Measurements from ENCODE around the gene CNGA3.
A peak's percentile ranks its signal among the peaks of the same experiment; 100 is the strongest.
"Not testable (repeated sequence)": the region's sequence is repeated elsewhere in the genome, so short reads cannot be mapped to it uniquely, and the experiment has no call there.

Gene CNGA3

DNA sequence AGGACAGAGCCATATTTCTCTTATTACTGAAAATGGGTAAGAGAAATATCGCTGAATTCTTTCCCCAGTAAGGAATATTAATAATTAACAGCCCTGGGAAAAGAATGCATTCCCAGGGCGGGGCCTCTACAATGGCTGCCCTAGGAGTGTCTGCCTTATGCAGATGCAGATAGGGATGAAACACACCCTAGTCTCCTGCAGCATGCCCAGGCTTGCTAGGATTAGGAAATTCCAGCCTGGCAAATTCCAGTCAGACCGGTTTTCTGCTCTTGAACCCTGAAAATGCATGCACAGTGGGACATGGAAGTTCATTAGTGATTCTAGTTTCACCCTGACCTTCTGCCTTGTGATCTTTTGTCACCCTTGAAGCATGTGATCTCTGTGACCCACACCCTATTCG is 89.4 kb downstream of the CNGA3 start:
- peaks cover 27% of the 10 kb centered on the region for H3K27me3 ChIP-seq (ENCODE audit: control insufficient read depth, insufficient read depth, low read length)
- H3K36me3 ChIP-seq (ENCODE audit: insufficient read depth, low read length); H3K4me1 ChIP-seq (ENCODE audit: control insufficient read depth, insufficient read depth, low read length); H3K9me3 ChIP-seq (replicated peaks; ENCODE audit: low read length); H3K4me3 ChIP-seq (ENCODE audit: low read length); H3K4me2 ChIP-seq (ENCODE audit: low read length); H3K9ac ChIP-seq (ENCODE audit: low read depth, low read length): not testable (repeated sequence)

DNA sequence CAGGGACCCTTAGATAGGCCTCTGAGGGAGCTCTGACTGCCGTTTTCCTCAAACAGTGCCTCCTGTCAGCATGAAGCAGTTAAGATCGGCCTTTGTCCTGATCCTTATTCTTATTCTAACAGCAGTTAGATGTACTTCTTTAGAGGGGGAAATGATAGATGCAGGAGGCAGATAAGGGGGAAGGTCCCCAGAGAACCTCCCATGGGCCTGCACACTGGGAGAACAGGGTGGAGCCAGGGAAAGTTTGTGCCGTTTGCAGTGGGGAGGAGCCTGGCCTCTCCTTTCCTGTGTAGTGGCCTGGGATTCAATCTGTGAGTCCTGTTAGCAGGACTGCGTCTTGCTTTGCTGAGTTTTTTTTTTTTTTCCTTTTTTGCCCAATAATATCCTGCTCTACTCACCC is 90.5 kb downstream of the CNGA3 start:
- H3K9ac ChIP-seq (ENCODE audit: low read depth, low read length) = no peak overlapping the region
- H3K4me2 ChIP-seq (ENCODE audit: low read length) = no peak overlapping the region
- H3K4me3 ChIP-seq (ENCODE audit: low read length) = no peak overlapping the region
- H3K27me3 ChIP-seq (ENCODE audit: control insufficient read depth, insufficient read depth, low read length) = peaks cover 27% of the 10 kb centered on the region
- no peaks in the 10 kb centered on the region for H3K4me1 ChIP-seq (ENCODE audit: control insufficient read depth, insufficient read depth, low read length)
- H3K36me3 ChIP-seq (ENCODE audit: insufficient read depth, low read length) = no peaks in the 10 kb centered on the region
- no peaks in the 10 kb centered on the region for H3K9me3 ChIP-seq (replicated peaks; ENCODE audit: low read length)

DNA sequence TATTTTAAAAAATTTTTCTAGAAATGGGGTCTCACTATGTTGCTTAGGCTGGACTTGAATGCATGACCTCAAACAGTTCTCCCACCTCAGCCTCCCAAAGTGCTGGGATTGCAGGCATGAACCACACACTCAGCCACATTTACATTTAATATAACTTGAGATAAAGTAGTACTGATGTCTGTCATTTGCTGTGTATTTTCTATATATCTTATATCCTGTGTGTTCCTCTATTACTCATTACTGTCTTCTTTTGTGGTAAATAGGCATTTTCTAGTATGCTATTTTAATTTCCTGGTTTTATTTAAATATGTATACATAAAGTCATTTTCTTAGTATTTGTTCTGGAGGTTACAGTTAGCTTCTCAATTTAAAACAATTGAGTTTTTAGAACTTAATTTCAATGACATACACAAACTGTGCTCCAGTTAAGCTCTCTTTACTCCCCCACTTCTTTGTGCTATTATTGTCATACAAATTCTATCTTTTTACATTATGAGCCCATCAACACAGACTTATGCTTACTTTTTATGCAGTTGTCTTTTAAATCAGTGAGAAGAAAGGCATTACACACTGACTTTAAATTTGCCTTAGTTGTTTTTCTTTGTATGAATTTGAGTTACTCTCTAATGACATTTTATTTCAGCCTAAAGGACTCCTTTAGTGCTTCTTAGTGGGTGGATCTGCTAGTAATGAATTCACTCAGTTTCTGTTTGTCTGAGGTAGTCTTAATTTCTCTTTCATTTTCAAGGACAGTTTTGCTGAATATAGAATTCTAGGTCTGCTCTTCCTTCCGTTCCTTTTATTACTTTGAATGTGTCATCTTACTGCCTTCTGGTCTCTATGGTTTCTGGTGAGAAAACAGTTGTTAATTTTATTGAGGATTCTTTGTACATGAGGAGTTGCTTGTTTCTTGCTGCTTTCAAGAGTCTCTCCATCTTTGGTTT is 92.2 kb downstream of the CNGA3 start:
- Histone ChIP-seq H3K36me3 (ENCODE audit: insufficient read depth, low read length) (no peaks in the 10 kb centered on the region), H3K9ac (ENCODE audit: low read depth, low read length) (no peak overlapping the region), H3K9me3 (replicated peaks; ENCODE audit: low read length) (no peaks in the 10 kb centered on the region), H3K4me2 (ENCODE audit: low read length) (no peak overlapping the region), H3K4me1 (ENCODE audit: control insufficient read depth, insufficient read depth, low read length) (no peaks in the 10 kb centered on the region), H3K27me3 (ENCODE audit: control insufficient read depth, insufficient read depth, low read length) (peaks cover 27% of the 10 kb centered on the region), H3K4me3 (ENCODE audit: low read length) (no peak overlapping the region)

DNA sequence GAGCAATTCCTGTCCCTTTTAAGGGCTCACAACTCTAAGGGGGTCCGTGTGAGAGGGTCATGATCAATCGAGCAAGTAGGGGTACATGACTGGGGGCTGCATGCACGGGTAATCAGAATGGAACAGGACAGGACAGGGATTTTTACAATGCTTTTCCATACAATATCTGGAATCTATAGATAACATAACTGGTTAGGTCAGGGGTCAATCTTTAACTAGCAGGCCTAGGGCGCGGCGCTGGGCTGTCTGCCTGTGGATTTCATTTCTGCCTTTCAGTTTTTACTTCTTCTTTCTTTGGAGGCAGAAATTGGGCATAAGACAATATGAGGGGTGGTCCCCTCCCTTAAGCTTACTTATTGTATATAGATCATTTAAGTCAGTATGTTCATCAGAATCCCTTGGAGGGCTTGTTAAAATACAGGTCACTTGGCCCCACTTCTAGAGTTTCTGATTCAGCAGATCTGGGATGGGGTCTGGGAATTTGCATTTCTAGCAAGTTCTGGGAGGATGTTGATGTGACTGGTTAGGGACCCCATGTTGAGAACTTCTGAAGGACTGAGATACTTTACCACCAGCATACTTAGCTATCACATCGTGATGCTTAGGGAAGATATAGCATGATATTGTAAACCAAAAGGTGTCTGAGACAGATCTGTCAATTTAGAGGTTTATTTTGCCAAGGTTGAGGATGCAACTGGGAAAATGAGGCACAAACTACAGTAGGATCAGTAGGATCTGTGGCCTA is 95.6 kb downstream of the CNGA3 start:
- Histone ChIP-seq H3K36me3 (ENCODE audit: insufficient read depth, low read length) (no peaks in the 10 kb centered on the region), H3K4me3 (ENCODE audit: low read length) (no peak overlapping the region), H3K27me3 (ENCODE audit: control insufficient read depth, insufficient read depth, low read length) (peaks cover 27% of the 10 kb centered on the region), H3K9ac (ENCODE audit: low read depth, low read length) (no peak overlapping the region), H3K4me1 (ENCODE audit: control insufficient read depth, insufficient read depth, low read length) (peaks cover 14% of the 10 kb centered on the region), H3K4me2 (ENCODE audit: low read length) (no peak overlapping the region), H3K9me3 (replicated peaks; ENCODE audit: low read length) (no peaks in the 10 kb centered on the region)

DNA sequence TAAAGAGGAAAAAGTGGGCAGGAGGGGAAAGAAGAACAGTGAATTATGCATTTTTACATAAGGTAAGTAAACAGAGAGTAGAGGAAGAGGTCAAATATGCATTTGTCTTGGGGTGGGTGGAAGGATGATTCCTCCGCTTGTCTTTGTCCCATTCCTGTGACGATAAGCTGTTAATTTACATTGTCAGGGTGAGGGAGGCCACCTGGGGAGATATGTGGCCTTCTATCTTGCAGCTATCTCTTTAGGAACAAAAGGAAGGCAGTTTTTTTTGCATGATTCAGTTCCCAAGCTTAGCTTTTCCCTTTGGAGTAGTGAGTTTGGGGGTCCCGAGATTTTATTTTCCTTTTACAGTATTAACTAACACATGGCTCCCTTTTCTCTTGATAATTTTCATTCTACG is 96.2 kb downstream of the CNGA3 start:
- H3K9ac ChIP-seq (ENCODE audit: low read depth, low read length) = no peak overlapping the region
- H3K4me1 ChIP-seq (ENCODE audit: control insufficient read depth, insufficient read depth, low read length) = peaks cover 14% of the 10 kb centered on the region
- no peaks in the 10 kb centered on the region for H3K36me3 ChIP-seq (ENCODE audit: insufficient read depth, low read length)
- peaks cover 27% of the 10 kb centered on the region for H3K27me3 ChIP-seq (ENCODE audit: control insufficient read depth, insufficient read depth, low read length)
- H3K9me3 ChIP-seq (replicated peaks; ENCODE audit: low read length) = no peaks in the 10 kb centered on the region
- H3K4me3 ChIP-seq (ENCODE audit: low read length) = no peak overlapping the region
- no peak overlapping the region for H3K4me2 ChIP-seq (ENCODE audit: low read length)

DNA sequence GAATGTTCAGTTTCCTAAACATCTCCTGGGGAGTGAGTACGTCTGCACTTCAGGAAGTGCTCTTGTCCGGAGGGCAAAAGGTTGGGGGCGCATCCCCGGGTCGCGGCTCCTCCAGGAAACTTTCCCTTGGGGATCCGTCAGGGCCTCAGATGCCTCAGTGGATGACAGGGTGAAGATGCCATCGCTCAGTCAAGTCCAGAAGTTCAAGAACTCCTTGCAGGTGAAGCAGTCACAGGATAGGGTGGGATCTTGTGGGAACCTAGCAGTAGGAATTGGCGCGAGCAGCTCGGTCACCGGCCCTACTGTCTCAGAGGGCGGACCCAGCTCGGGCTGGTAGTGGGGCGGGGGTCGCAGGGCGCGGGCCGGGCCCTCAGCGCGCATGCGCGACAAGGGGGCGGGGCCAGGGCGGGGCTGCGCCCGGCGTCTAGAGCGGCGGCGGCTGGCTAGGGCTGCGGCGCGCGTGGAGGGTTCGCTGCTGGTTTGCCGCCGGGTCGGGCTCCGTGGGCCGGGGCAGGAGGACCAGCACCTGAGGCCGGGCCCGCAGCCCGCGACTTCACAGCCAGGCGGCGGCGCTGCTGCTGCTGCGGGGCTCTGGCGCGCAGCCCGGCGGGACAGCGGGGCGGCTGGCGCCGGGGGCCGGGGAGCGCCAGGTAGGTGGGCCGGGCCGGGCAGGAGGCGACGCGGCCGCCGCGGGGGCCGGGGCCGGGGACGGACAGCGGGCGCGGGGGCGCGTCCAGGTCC is 98.3 kb downstream of the CNGA3 start, which contains the start of gene INPP4A:
TSS of gene INPP4A (plus strand) at position 423 of the 741 bp plus-strand sequence. CDS start 75,191 bp downstream, outside the sequence.
- Histone ChIP-seq H3K4me3 (ENCODE audit: low read length) (peak within 1 kb of the TSS; percentile 97), H3K9me3 (replicated peaks; ENCODE audit: low read length) (no peaks in the 10 kb centered on the region), H3K4me1 (ENCODE audit: control insufficient read depth, insufficient read depth, low read length) (peaks cover 14% of the 10 kb centered on the region), H3K27me3 (ENCODE audit: control insufficient read depth, insufficient read depth, low read length) (peaks cover 13% of the 10 kb centered on the region), H3K36me3 (ENCODE audit: insufficient read depth, low read length) (no peaks in the 10 kb centered on the region), H3K4me2 (ENCODE audit: low read length) (peak within 1 kb of the TSS; percentile 98), H3K9ac (ENCODE audit: low read depth, low read length) (peak within 1 kb of the TSS; percentile 82)

DNA sequence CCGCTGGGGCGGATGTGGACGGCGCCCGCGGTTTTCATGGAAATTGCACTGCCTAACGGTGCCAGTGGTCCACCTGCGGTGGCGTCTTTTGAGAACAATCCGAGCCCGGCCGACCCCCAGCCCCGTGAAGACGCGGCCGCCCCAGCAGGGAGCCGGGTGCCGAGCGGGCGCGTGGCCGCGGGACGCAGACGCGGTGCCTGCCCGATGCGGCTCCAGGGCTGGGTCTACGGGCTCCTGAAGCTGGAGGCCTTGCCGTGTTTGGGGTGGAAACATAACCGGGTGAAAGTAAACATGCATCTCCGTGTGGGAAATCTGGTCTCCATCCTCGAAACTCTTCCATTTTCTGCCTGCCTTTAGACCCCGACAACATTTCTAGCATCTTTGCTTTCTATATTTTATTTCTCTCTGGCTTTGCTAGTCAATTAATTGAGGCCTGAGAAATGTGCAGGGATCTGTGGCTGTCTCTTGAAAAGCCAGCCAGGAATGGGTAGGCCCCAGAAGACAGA is 99.0 kb downstream of the CNGA3 start:
- H3K27me3 ChIP-seq (ENCODE audit: control insufficient read depth, insufficient read depth, low read length) = peaks cover 7% of the 10 kb centered on the region
- H3K9me3 ChIP-seq (replicated peaks; ENCODE audit: low read length) = no peaks in the 10 kb centered on the region
- peak overlapping the region; percentile 82 for H3K9ac ChIP-seq (ENCODE audit: low read depth, low read length)
- peak overlapping the region; percentile 97 for H3K4me3 ChIP-seq (ENCODE audit: low read length)
- peak overlapping the region; percentile 98 for H3K4me2 ChIP-seq (ENCODE audit: low read length)
- peaks cover 14% of the 10 kb centered on the region for H3K4me1 ChIP-seq (ENCODE audit: control insufficient read depth, insufficient read depth, low read length)
- H3K36me3 ChIP-seq (ENCODE audit: insufficient read depth, low read length) = no peaks in the 10 kb centered on the region

- peak overlapping the region; percentile 82 for H3K9ac ChIP-seq (ENCODE audit: low read depth, low read length)
Observed at GRCh38 chr2:98445683-98446581, 99.7 kb downstream of the CNGA3 start.

GRCh38 chr2:98446850-98447249 is 100.6 kb downstream of the CNGA3 start:
- Histone ChIP-seq H3K4me3 (ENCODE audit: low read length) (no peak overlapping the region), H3K36me3 (ENCODE audit: insufficient read depth, low read length) (no peaks in the 10 kb centered on the region), H3K4me2 (ENCODE audit: low read length) (no peak overlapping the region), H3K27me3 (ENCODE audit: control insufficient read depth, insufficient read depth, low read length) (no peaks in the 10 kb centered on the region), H3K9ac (ENCODE audit: low read depth, low read length) (no peak overlapping the region), H3K9me3 (replicated peaks; ENCODE audit: low read length) (no peaks in the 10 kb centered on the region), H3K4me1 (ENCODE audit: control insufficient read depth, insufficient read depth, low read length) (peaks cover 14% of the 10 kb centered on the region)

More at GRCh38 chr2:98445683-98446581, 99.7 kb downstream of the CNGA3 start:
- Histone ChIP-seq H3K36me3 (ENCODE audit: insufficient read depth, low read length) (no peaks in the 10 kb centered on the region), H3K4me3 (ENCODE audit: low read length) (peak overlapping the region; percentile 97), H3K4me1 (ENCODE audit: control insufficient read depth, insufficient read depth, low read length) (peaks cover 14% of the 10 kb centered on the region), H3K9me3 (replicated peaks; ENCODE audit: low read length) (no peaks in the 10 kb centered on the region), H3K4me2 (ENCODE audit: low read length) (peak overlapping the region; percentile 98), H3K27me3 (ENCODE audit: control insufficient read depth, insufficient read depth, low read length) (no peaks in the 10 kb centered on the region)
